ENCODE measurements around the gene VRK3.

GRCh38 chr19:50025794-50026549 lies 800 bp upstream of the VRK3 start, which contains the start of gene ZNF473:
- TF ChIP-seq GATA2 (IDR thresholded peaks at IDR 0.05; ENCODE audit: low read depth, low read length) (peak; percentile 10; the same call in 1 of the 2 replicates), GATA3 (IDR thresholded peaks at IDR 0.05; ENCODE audit: low read depth, low read length) (no peak)
